Heart right ventricle (tissue), 16 donors: ENCODE measurements around the gene KCNQ5. TPM values are rescaled to one million over a fixed set of nuclear protein-coding genes. Genes with fewer than 3 reads are reported as not detected.

Experiments
- ATAC-seq, 8 donors: fragments of 200-7000 bp; cut with Tn5 transposase; one replicate each; pipeline ENCODE4 v1.9.1; 2020; ENCODE audit warnings: mild to moderate bottlenecking in 8 of 8, moderate library complexity in 8 of 8, moderate number of reproducible peaks in 1 of 8
- DNase-seq, 2 donors: peaks; one replicate each; pipeline ENCODE4 v3.0.0-alpha.2; 2020
- H3K27ac ChIP-seq, 10 donors: fragments of 200-600 bp; sonication (generic) in 2 of 10; one replicate each; pipeline versions ENCODE4 v1.5.0 to v1.8.0; 2020 to 2022; ENCODE audit warnings: mild to moderate bottlenecking in 3 of 10
- H3K27me3 ChIP-seq, 7 donors: fragments of 200-600 bp; one replicate each; pipeline ENCODE4 v1.8.0; 2021 to 2022; ENCODE audit warnings: mild to moderate bottlenecking in 2 of 7
- H3K36me3 ChIP-seq, 9 donors: fragments of 200-600 bp; sonication (generic) in 1 of 9; one replicate each; pipeline versions ENCODE4 v1.5.0 to v1.8.0; 2020 to 2022; ENCODE audit warnings: mild to moderate bottlenecking in 2 of 9
- H3K4me1 ChIP-seq, 9 donors: fragments of 200-600 bp; sonication (generic) in 1 of 9; one replicate each; pipeline versions ENCODE4 v1.5.0 to v1.8.0; 2020 to 2022; ENCODE audit warnings: mild to moderate bottlenecking in 4 of 9
- H3K4me3 ChIP-seq, 10 donors: fragments of 200-600 bp; sonication (generic) in 2 of 10; one replicate each; pipeline versions ENCODE4 v1.5.0 to v1.8.0; 2020 to 2022; ENCODE audit warnings: mild to moderate bottlenecking in 7 of 10, moderate library complexity in 2 of 10
- H3K9me3 ChIP-seq, 11 donors: fragments of 200-600 bp in 10 of 11; sonication (generic) in 2 of 11; one replicate each; pipeline versions ENCODE4 v1.5.0 to v1.8.0; 2013 to 2022; ENCODE audit warnings: mild to moderate bottlenecking in 2 of 11, control low read depth in 1 of 11, moderate library complexity in 1 of 11
- CTCF ChIP-seq, 9 donors: fragments of 200-600 bp; sonication (generic) in 2 of 9; IDR thresholded peaks; one replicate each; pipeline versions ENCODE4 v1.5.0 to v1.8.0; 2021 to 2022; ENCODE audit warnings: antibody characterized with exemption in 9 of 9, mild to moderate bottlenecking in 5 of 9, moderate library complexity in 1 of 9
- WGBS, 2 donors: extraction: QIAGEN DNeasy Blood & Tissue Kit; methylation state at CpG; one replicate each; pipeline ENCODE4 v1.1.7; 2013; ENCODE audit warnings: inconsistent platforms in 1 of 2; 5-methylcytosine and 5-hydroxymethylcytosine counted together
- intact Hi-C, 10 donors: fragments of 100-400 bp; cut with DNase I; formaldehyde crosslinking; loops; one replicate each; pipeline versions ENCODE4 v1.11.1 to v1.14.2; 2022
- polyA plus RNA-seq, 2 donors: library from polyadenylated mRNA; stranded (reverse); fragments of 200-250 nt; gene quantifications; one replicate each; pipeline ENCODE4 v1.2.3, GENCODE V29; 2013
- total RNA-seq, 10 donors: library from RNA; stranded (reverse); fragmentation: NEBNext Ultra II Directional in 3 of 10; extraction: Animal tissue kit (Norgen Biotek cat#: 25700) in 3 of 10; gene quantifications; one replicate each; pipeline versions ENCODE4 v1.2.1 to v1.2.4, GENCODE V29; 2021 to 2023
- donor health status: Arrhythmogenic right ventricular cardiomyopathy.
- donor health status: ischemic (EF 13 %, LVEDD 7.1; RV severe dilation, severe dysfunction).
- donor health status: healthy with polysubstance abuse.
- donor health status: DM: no; HTN: yes; CAD: no.
- donor health status: DM: no; HTN: no; CAD: no.
- donor health status: ischemic (EF 25% LVEDD 6.9; RV normal size, moderate dysfunction).
- donor health status: ischemic (EF 25% LVEDD 5.7; RV mildly dilated, moderate dysfunction).
- donor health status: healthy.
- donor health status: DM: yes; HTN: yes; CAD: no.
- donor health status: Ischemic cardiomyopathy.
- donor health status: ischemic (EF 35%, LVEDD 5.7; RV mildly dilated, moderate dysfunction).
- donor health status: nonischemic (EF 11% LVEDD 7.7; RV severe dilation, severe dysfunction).
- donor health status: DM: yes; HTN: yes; CAD: no.
- donor health status: PGD.
- donor health status: ischemic (EF 29% LVEDD 5.4; RV normal size, mild dysfunction).
- donor health status: nonischemic (EF 23%, LVEDD 6.1; RV moderate dilation, normal function).

Gene KCNQ5
- total and polyA plus RNA-seq, 12 donors = under 0.01 to 0.15 (median 0.12) TPM; not detected in 9

- no peak for ATAC-seq
- 76 to 78% methylated on average over 2 of the region's 2 CpGs for WGBS, 2 donors
- intact Hi-C loops = loop anchor here in 1 of 10 donors (5.0 kb wide), 1 partner anchor 1381 kb away; no protein-coding TSS in a partner anchor
Observed at GRCh38 chr6:72911463-72912155, 289.7 kb downstream of the KCNQ5 start.

GRCh38 chr6:72913797-72914196 is 291.9 kb downstream of the KCNQ5 start:
- Histone ChIP-seq H3K27me3 (no peaks in the 10 kb centered on the region), H3K27ac (no peak overlapping the region), H3K36me3 (no peaks in the 10 kb centered on the region), H3K4me3 (no peak overlapping the region), H3K4me1 (peaks cover 0 to 9% (median 0%) of the 10 kb centered on the region in 9 donors), H3K9me3 (no peaks in the 10 kb centered on the region)
- intact Hi-C loops = loop anchor here in 1 of 10 donors (5.0 kb wide), 1 partner anchor 1379 kb away; no protein-coding TSS in a partner anchor
- ATAC-seq = no peak
- no peak for DNase-seq
- WGBS, 2 donors = 91 to 100% methylated on average over 1 of the region's 1 CpG
- no peak for TF ChIP-seq CTCF (IDR thresholded peaks at IDR 0.05)

More at GRCh38 chr6:72911463-72912155, 289.7 kb downstream of the KCNQ5 start:
- H3K4me1 ChIP-seq = peaks cover 0 to 9% (median 0%) of the 10 kb centered on the region in 9 donors
- no peak overlapping the region for H3K27ac ChIP-seq
- no peaks in the 10 kb centered on the region for H3K9me3 ChIP-seq
- no peaks in the 10 kb centered on the region for H3K27me3 ChIP-seq
- H3K4me3 ChIP-seq = no peak overlapping the region
- no peak for TF ChIP-seq CTCF (IDR thresholded peaks at IDR 0.05)
- H3K36me3 ChIP-seq = no peaks in the 10 kb centered on the region
- DNase-seq = no peak

- intact Hi-C loops = no loop called here
- Histone ChIP-seq H3K4me3 (no peak overlapping the region), H3K27ac (no peak overlapping the region), H3K9me3 (peaks cover 0 to 1% (median 0%) of the 10 kb centered on the region in 11 donors), H3K36me3 (no peaks in the 10 kb centered on the region), H3K4me1 (peaks cover 0 to 9% (median 0%) of the 10 kb centered on the region in 9 donors), H3K27me3 (no peaks in the 10 kb centered on the region)
- WGBS, 2 donors = 47 to 52% methylated on average over 6 of the region's 6 CpGs
- TF ChIP-seq CTCF (IDR thresholded peaks at IDR 0.05) = no peak
- ATAC-seq (no peak), DNase-seq (no peak)
Observed at GRCh38 chr6:72916298-72916697, 294.4 kb downstream of the KCNQ5 start.

- intact Hi-C loops = no loop called here
- Histone ChIP-seq H3K4me1 (peaks cover 0 to 2% (median 0%) of the 10 kb centered on the region in 9 donors), H3K36me3 (no peaks in the 10 kb centered on the region), H3K27me3 (no peaks in the 10 kb centered on the region), H3K27ac (no peak overlapping the region), H3K9me3 (peaks cover 0 to 1% (median 0%) of the 10 kb centered on the region in 11 donors), H3K4me3 (no peak overlapping the region)
- TF ChIP-seq CTCF (IDR thresholded peaks at IDR 0.05) = no peak
- WGBS, 2 donors = 43 to 71% methylated on average over 1 of the region's 1 CpG
- no peak for DNase-seq
- no peak for ATAC-seq
Observed at GRCh38 chr6:72916906-72917305, 295.0 kb downstream of the KCNQ5 start.
